Astrocyte of the spinal cord (primary cell): ENCODE results near the gene TMEM141.

Experiments used
- DNase-seq: peaks from one replicate; pipeline ENCODE4 v3.0.0; 2011; ENCODE audit warnings: low read depth, low spot score
- H3K4me3 ChIP-seq: 2 replicates; pipeline ENCODE4 v1.5.1; 2011; ENCODE audit warnings: low read depth, mild to moderate bottlenecking, low read length, moderate library complexity
- in situ Hi-C: cut with HindIII; loops from 2 replicates; pipeline ENCODE4 v1.10.0; 2017; ENCODE audit warnings: low sequenced_read_pairs
- TF ChIP-seq, protein P1 (sequence below): IDR thresholded peaks from 2 replicates; pipeline ENCODE4 v1.5.1; 2012; ENCODE audit warnings: low read depth, mild to moderate bottlenecking, low read length, inconsistent platforms

The TMEM141 gene

DNA sequence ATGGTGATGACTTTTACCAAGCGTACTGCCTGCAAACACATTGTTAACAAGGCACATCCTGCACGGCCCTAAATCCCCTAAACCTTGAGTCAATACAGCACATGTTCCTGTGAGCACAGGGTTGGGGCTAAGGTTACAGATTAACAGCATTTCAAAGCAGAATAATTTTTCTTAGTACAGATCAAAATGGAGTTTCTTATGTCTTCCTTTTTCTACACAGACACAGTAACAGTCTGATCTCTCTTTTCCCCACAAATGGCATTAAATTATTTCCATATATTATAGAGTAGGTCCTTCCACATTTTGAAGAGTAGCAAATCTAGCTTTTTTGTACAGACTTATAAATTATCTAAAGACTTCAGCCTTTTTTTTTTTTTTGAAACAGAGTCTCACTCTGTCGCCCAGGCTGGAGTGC is 1.6 kb upstream of the TMEM141 start:
- H3K4me3 ChIP-seq, result no peak overlapping the region
- TF ChIP-seq, protein P1, sequence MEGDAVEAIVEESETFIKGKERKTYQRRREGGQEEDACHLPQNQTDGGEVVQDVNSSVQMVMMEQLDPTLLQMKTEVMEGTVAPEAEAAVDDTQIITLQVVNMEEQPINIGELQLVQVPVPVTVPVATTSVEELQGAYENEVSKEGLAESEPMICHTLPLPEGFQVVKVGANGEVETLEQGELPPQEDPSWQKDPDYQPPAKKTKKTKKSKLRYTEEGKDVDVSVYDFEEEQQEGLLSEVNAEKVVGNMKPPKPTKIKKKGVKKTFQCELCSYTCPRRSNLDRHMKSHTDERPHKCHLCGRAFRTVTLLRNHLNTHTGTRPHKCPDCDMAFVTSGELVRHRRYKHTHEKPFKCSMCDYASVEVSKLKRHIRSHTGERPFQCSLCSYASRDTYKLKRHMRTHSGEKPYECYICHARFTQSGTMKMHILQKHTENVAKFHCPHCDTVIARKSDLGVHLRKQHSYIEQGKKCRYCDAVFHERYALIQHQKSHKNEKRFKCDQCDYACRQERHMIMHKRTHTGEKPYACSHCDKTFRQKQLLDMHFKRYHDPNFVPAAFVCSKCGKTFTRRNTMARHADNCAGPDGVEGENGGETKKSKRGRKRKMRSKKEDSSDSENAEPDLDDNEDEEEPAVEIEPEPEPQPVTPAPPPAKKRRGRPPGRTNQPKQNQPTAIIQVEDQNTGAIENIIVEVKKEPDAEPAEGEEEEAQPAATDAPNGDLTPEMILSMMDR, result no peak
- DNase-seq, result no peak
- in situ Hi-C loops, result no loop called here

DNA sequence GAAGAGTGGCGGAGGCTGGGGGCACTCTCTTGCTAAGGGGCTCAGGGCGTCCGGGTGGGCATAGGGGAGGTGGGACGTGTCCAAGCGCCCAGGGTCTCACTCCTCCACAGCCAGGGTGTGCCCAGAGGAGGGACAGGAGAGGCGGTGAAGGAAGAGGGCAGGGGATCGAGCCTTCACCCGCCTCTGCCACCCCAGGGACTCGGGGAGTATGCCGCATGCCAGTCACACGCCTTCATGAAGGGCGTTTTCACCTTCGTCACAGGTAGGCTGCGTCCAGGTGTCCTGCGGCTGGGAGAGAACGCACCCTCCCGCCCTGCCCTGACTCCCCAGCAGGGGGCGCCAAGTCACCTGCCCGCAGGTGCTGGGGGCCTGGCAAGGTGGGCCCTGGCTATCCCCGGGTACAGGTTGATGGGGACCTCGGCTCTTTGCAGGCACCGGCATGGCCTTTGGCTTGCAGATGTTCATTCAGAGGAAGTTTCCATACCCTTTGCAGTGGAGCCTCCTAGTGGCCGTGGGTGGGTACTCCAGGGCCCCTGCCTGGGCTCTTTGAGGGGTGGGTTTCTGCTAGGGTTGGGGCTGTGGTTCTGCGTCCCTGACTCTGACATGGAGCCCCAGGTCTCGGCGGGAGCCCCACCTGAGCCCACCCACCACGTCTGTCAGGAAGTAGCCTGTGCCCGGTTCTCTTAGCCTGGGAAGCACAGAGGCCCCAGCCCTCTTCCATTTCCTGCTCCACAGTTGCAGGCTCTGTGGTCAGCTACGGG is 552 bp downstream of the TMEM141 start:
- TF ChIP-seq, protein P1, result peak; percentile 88
- peak overlapping the region; percentile 91 for H3K4me3 ChIP-seq
- in situ Hi-C loops, result no loop called here
- peak; percentile 12 for DNase-seq

DNA sequence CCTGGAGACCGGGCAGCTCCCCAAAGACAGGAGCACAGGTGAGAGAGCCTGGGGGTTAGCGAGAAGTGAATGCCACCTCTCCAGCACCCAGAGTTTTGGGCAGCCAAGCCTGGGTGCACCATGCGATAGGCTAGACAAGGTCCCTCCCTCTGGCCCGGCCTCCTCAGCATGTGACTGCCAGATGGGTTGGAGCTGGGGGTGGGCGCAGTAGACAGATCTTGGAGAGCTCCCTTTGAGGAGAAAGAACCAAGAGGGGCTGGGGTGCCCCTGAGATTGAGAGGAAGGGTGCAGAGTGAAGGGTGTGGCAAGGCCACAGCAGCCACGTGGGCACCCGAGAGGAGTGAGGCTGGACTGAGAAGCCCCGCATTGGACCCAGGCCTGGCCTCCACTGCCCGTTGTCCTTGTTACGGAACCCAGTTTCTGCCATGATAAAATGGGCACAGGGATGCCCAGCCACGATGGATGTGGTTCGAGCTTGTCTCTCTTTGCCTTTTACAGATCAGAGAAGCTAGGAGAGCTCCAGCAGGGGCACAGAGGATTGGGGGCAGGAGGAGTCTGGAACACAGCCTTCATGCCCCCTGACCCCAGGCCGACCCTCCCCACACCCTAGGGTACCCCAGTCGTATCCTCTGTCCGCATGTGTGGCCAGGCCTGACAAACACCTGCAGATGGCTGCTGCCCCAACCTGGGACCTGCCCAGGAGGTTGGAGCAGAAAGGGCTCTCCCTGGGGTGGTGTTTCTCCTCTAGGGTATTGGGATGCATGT is 1.4 kb downstream of the TMEM141 start:
- TF ChIP-seq, protein P1, result no peak
- in situ Hi-C loops, result no loop called here
- DNase-seq, result no peak
- no peak overlapping the region for H3K4me3 ChIP-seq

DNA sequence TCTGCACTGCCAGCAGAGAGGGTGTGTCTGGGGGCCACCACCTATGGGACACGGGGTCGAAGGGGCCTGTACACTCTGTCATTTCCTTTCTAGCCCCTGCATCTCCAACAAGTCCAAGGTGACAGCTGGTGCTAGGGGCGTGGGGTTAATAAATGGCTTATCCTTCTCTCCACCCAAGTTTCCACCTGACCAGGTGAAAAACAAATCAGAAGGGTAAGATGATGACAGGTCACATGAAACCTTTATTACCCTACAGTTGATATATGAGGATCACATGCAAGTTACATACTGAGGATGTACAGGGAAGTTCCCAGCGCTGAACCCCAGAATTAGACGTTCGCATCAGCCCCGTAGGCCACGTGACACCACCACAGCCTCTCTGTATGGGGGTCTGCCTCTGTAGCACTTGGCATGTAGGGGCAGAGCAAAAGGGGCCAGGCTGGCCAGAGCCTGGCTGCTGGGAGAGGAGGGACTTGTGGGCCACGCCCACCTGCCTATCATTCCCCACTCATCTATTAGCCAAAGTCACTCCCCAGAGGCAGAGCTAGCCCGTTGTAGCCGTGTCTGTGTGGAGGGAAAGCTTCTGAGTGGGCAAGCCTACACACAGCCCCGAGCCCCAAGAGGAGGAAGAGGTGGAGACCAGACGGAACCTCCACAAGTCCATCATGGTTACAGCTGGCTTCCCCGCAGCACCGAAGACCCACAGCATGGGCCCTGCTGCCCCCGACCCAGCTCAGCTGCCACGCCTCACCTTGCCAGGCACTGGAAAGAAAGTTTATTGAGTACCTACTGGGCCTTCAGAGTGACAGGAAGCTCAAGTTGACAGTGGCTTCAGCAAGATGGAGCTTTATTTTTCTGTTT is 2.2 kb downstream of the TMEM141 start:
- H3K4me3 ChIP-seq, result no peak overlapping the region
- DNase-seq, result no peak
- TF ChIP-seq, protein P1, result no peak
- in situ Hi-C loops, result no loop called here

DNA sequence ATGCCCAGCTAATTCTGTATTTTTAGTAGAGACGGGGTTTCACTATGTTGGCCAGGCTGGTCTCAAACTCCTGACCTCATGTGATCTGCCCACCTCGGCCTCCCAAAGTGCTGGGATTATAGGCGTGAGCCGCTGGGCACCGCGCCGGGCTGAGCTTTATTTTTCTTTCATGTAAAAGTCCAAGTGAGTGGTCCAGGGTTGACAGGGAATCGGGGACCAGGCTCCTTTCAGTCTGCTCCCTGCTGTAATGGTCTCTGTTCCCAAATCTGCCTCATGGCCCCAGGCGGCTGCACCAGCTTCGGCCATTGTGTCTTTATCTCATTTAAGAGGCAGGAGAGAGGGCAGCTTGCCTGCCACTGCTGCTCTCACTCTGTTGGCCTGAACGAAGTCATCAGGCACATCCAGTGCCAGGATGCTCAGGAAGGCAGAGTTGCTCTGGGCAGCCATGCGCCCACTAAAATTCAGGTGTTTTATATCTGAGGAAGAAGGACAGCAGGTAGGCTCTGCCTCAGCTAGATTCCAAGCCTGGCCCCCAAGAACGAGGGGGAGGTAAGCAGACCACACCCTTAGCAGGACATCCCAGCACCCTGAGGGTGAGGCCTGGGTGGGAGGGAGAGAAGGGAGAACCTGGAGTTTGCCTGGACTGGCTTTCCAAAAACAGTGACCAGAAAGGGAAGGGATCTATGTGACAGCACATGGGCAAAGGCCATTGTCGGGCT is 3.3 kb downstream of the TMEM141 start:
- TF ChIP-seq, protein P1, result no peak
- in situ Hi-C loops, result no loop called here
- no peak for DNase-seq
- H3K4me3 ChIP-seq, result no peak overlapping the region

DNA sequence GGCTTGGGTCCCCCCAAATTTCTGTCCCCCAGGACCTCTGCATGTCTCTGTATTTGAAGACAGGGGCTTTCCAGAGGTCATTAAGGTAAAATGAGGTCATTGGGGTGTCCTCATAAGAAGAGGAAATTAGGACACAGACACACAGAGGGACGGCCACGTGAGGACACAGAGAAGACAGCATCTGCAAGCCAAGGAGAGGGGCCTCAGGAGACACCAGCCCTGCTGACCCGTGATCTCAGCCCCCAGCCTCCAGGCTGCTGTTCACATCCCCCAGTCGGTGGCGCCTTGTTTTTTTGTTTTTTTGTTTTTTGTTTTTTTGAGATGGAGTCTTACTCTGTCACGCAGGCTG is 3.8 kb downstream of the TMEM141 start:
- TF ChIP-seq, protein P1, result no peak
- DNase-seq, result no peak
- in situ Hi-C loops, result no loop called here
- no peak overlapping the region for H3K4me3 ChIP-seq
